Dedifferentiated amniotic fluid mesenchymal stem cell (primary cell): ENCODE measurements around the gene NDRG3.

Experiments used
- DNase-seq: peaks from one replicate; pipeline ENCODE4 v3.0.0-alpha.2; 2016; ENCODE audit errors: extremely low spot score

The NDRG3 gene

DNA sequence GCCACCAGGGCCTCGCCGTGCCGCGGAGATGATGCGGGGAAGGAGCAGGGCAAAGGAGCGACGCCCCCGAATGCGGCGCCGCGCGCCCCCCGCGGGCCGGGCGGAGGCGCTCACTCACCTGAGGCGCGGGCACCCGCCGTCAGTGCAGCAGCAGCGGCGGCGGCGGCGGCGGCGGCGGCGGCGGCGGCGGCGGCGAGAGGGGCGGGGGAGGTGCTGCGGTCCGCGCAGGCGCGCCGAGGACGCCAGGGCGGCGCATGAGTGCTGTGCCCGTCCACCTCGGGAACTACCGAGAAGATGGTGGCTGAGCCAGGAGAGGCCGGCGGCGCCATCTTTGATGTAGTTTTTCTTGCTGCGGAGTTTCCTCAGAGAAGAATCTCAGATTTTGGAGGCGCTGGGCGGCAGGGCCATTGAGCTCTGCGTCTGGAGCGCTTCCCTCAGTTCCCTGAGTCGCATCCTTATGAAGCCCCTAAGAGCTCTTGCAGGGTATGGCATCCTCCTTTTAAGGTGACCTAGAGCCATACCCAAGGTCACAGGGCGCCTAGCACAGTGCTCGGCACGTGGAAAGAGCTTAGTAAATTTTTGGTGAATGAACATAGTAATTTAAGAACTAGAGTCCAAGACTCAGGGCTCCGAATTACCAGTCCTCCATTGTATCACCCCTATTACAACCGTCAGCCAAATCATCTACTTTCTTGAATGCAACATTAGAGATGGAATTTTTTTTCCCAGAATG, at the start of gene NDRG3:
NDRG3 (minus strand) TSS at position 164 of the 733 bp plus-strand sequence. CDS start 24,355 bp downstream, outside the sequence.
- peak; percentile 84 for DNase-seq

- DNase-seq = no peak
Observed at GRCh38 chr20:36794116-36794474, 48.2 kb upstream of the NDRG3 start.

DNA sequence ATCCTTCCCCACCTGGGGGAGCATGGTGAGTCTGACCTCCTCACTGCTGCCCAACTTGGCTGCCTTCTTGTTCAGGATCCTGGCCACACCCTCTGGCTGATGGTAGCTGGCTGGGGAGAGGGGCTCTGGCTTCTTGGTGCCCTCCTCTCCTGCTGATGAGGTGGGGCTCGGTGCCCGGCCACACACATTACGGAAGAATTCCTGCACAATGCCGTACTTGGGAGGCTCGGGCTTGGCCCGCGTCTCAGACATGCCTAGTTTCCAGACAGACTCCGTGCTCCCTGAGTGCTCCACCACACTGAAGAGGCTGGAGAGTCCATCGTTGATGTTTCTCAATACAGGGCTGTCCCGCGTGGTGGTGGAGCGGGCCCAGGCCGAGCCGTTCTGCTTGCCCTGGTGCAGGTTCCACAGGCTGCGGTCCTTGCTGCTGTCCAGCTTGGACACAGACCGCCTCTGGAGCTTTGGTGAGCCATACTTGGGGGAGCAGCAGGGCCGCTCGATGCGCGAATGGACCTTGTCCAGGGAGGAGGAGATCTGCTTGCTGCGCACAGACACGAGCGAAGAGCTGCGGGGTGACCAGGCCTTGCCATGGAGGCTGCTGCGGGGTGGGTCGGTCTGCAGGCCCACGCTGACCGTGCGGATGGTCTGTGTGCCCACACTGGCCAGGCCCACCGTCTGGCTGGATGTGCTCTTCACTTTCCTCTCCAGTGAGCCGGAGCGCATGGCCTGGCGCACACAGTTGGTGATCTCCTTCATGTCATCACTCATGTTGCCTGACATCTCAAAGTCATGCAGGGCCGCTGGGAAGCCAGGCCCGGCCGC, 47.6 kb upstream of the NDRG3 start:
- DNase-seq = no peak

DNA sequence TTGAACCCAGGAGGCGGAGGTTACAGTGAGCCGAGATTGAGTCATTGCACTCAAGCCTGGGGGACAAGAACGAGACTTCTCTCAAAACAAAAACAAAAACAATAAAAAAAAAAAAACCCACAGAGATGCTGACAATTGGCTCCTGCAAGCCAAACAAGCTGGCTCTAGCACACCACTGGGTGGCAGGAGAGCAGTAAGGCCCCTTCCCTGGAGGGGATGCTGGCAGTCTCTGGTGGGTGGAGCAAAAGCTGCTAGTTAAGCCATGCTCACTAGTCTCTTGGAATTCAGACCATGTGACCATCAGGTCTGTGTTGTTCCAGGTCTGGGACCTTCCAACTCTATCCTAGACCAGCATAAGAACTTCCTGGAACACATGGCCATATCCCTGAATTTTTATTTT, 46.5 kb upstream of the NDRG3 start:
- DNase-seq = no peak

DNA sequence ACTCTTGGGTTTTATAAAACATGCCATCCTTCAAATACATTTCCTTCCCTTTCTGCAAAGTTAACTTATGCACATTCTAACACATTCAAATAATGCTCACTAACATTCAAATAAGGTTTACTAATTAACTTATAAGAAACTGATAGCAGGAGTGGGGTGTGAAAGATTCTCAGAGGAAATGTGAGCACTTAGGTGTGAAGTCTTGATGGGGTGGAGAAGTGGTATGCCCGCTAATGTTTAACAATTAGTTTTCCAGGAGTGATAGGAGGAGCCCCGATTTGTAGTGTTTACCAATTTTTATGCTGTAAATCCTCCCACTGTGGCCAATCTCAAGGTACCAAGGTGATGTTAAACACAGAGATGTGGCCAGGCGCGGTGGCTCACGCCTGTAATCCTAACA, 46.0 kb upstream of the NDRG3 start:
- DNase-seq = no peak

- DNase-seq = no peak
Observed at GRCh38 chr20:36786663-36787062, 40.8 kb upstream of the NDRG3 start.

DNA sequence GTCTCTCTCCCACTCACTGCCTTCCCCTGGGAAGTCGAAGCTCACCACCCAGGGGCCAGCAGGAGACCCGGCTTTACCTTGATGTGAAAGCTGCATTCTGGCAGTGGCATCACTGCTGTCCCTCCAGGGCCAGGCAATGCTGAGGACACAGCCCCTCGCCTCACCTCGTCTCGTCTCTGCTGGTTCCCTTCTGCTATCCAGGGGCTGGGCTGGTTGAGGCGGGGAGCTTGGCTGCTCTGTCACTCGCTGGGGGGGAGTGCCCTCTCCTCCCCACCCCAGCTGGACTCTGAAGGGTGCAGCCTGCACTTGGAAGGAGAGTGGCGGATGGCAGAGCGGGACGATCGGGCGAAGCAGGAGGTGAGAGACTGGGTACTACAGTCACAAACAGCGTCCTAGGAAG, 40.4 kb upstream of the NDRG3 start:
- DNase-seq = no peak

GRCh38 chr20:36785308-36785707, 39.4 kb upstream of the NDRG3 start:
- no peak for DNase-seq

DNA sequence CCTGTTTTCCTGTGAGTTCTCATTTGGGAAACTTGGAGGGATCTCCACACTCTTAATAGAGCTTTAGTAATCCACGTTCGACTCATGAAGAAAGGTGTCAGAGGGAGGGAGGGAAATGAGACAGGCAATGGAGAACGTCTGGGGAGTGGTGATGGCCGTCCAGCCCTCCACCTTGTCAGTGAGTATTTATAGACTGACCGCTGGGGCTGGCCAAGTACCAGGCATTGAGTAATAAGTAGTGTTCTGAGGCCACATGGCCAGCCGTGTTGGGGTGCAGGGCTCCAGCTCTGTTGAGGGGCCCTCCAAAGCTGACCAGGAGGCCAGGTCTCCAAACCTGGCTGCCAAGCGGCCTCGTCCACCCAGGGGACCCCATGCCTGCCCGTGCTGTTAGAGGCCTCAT, 39.0 kb upstream of the NDRG3 start:
- no peak for DNase-seq

GRCh38 chr20:36784116-36784515, 38.2 kb upstream of the NDRG3 start:
- no peak for DNase-seq

DNA sequence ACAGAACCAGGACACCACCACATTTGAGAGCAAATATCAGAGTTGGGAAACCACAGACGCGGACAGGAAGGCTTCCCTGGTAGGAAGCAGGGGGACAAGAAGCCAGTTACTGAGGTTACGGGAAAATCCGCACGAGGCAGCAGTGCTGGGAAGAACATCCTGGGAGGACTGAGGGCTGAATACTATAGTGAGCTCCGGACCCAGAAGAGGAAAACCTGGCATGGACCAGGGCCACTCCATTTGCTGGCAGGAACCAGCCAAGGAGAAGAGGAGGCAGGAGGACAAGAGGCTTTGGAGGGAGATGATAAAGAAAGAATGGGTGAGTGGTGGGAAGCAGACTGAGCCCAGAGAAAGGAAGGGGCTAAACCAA, 33.8 kb upstream of the NDRG3 start:
- DNase-seq = no peak

DNA sequence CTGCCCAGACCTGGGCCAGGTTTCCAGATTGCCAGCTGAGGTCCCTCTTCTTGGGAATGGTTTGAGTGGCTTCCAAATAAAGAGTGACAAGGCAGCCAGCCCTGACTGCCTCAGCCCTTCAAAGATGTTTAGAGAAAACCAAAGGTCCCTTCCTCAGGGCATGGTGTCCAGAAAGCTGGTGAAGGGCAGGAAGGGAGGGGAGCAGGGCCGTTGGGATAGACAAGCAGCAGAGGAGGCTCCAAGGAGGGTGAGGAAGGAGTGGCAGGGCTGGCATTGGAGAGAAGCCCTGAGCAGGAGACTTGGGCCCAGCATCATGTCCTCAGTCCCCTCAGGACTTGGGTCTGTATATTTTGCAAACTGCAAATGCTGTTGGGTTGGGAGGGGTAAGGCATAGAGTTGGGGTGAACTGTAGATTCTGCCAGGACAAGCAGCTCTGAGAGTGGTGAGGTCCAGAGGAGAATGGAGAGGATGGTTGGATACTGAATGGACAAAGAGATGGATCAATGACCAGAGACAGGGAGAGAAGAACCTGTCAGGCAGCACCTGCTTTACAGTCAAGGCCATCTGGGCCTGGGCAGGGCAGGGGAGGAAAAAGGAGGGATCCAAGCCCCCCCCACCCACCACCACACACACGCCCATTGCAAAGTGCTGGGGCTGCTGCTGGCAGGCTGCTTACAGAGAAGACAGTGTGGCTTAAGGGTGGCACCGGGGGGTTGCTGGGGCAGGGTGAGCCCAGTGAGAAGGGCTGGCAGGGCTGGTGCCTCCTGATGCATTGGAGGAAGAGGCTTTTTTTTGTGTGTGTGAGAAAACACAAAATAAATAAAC, 33.2 kb upstream of the NDRG3 start:
- DNase-seq = no peak

DNA sequence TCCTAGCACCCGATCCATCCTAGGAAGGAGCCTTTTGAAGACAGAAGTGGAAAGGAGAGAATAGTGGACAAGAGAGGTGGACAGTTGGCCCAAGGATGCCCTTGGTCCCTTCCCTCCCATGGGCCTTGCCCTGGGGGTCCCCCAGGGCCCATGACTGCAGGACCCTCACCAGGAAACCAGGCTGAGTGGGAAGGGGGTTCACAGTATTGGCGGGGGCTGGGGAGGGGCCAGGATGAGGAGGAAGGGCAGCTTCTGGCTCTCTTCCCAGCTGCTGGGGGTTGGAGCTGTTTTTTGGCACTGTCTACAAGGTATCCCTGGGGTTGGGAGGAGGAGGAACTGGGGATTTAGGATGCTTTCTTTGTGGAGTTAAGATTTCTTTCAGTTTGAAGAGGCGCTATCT, 31.7 kb upstream of the NDRG3 start:
- no peak for DNase-seq

DNA sequence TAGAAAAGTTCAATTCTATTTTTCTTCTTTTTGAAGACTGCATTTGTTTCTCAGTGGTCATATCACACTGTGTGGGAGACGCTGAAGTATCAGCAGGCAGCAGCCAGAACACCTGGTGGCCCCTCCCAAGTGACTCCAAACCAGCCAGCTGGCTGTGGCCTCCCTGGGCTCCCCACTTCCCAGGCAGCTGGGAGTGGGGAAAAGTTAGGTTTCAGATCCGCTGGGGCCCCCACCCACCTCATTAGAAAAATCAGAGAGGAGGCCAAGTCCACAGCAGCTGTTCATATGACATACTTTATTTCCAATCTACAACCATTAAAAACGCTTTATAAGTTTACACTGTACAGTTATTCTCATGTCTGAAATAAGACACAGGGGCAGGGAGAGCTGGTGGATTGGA, 31.3 kb upstream of the NDRG3 start:
- DNase-seq = no peak

- DNase-seq = no peak
Observed at GRCh38 chr20:36775826-36776225, 29.9 kb upstream of the NDRG3 start.

DNA sequence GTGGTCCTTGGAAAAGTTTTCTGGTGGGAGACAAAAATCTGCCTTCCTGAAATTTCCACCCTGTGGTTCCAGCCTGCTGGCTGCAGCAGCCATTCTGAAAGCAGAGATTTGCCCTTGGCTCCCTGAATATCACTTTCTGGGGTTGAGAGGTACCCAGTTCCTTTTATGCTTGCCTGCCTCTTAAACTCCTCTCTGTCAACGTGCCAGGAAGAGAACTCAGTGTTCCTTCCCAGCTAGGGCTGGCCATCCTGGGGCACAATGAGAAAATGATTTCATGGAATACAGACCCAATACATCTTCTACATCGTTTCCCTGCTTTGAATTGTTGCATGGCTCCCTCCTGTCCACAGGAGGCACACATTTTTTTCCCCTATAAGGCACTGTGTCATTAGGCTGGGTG, 29.3 kb upstream of the NDRG3 start:
- no peak for DNase-seq

- peak; percentile 96 for DNase-seq
Observed at GRCh38 chr20:36773597-36774390, 27.9 kb upstream of the NDRG3 start, which contains the start of gene DSN1. TSS of gene DSN1 (minus strand) at chr20:36773763. CDS start at chr20:36771458, 2,305 bp downstream.

DNA sequence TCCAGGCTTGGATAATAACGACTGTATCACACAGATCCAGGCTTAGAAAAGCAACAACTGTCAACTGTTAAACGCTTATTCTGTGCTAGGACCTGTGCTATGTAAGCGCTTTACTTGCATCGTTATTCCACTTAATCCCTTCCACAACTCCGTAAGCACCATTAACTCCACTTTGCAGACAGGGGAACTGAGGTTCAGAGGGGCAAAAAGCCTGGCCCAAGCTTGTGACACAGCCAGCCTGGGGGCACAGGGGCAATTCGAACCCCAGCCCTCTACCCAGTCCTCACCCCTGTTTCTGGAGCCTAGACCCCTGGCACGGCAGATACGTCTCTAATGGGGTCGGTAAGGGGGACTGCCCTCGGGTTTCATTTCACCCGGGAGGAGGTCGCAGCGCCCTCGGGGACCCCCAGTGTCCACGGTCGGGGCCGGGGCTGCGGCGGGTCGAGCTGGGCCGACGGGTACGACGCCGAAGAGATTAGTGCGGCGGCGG, 27.3 kb upstream of the NDRG3 start:
- DNase-seq = no peak

DNA sequence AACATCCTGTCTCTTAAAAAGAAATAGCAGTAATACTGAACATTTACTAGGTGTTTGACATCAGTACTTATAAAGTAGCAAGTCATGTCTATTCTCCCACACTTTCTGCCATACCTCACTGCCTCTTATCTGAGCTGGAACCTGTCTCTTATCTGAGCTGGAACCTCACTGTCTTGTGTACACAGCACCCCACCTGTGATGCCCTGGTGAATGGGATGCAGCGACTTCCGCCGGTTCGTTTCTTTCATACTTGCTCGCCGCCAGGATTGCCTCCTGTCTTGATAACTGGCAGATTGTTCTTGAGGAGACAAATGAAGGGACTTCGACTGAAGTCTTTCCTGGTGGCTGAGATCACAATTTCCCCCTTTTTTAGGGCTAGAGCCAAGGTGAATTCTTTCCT, 24.8 kb upstream of the NDRG3 start:
- DNase-seq = no peak

DNA sequence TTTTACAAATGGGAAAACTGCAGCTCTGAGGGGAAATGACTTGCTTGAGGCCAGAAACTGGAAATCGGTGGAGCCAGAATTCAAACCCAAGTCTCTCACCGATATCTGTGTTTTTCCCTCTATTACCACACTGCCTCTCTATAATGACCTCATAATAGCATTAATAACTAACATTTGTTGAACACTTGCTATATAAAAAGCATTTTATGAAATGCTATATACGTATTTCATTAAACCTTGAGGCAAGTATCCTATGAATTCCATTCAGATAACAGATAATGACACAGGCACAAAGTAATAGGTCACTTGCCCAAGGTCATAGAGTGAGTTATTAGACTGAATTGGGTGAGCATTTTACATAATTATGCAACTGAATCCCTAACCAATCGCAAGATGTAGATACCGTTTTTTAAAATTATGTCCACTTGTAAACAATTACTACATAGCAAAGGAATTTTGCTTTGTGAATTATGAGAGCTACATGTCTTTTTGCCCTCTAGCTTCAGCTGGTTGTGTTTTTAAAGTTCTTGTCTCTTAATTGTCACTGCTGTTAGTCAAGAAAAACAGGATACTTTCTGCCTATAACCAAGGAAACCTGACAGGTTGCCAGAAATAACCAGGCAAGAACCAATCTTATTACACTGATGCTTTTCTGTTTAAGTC, 23.0 kb upstream of the NDRG3 start:
- peak; percentile 26 for DNase-seq

DNA sequence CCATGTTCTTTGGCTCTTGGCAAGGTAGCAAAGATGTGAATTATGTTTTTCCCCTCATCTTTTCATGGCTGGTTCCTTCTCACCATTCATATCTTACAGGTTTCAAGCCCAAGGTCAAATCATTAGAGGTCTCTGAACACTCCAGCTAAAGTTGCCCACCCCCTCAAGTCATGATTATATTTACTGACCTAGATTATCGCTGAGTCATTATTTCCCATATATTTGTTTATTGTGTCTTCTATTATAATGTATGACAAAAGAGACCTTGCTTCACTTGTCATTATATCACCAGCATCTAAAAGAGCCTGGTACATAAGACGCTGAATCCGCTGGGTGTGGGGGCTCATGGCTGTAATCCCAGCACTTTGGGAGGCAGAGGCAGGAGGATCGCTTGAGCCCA, 15.2 kb upstream of the NDRG3 start:
- DNase-seq = no peak
